Measurements from ENCODE around the gene RANBP1. TPM values are rescaled to one million over a fixed set of nuclear protein-coding genes. Genes with fewer than 3 reads are reported as not detected.

RANBP1 gene
- total RNA-seq, 4 donors from 2014 or later = 45.6 to 128 (median 106) TPM

- in situ Hi-C loops (cut with MboI; ENCODE audit: low pct_ligation_motif_present in 1 of 4, low pct_unique_long_range_greater_than_20kb in 1 of 4, low sequenced_read_pairs in 3 of 4) (no loop called here), intact Hi-C loops (cut with DNase I; ENCODE audit: low total_unique reads) (no loop called here)
- H3K27me3 ChIP-seq = no peaks in the 10 kb centered on the region
- H3K27ac ChIP-seq = no peak overlapping the region
- TF ChIP-seq CTCF (IDR thresholded peaks at IDR 0.05) (no peak), POLR2AphosphoS5 (IDR thresholded peaks at IDR 0.05) (no peak), POLR2A (IDR thresholded peaks at IDR 0.05) (no peak), EP300 (IDR thresholded peaks at IDR 0.05; ENCODE audit: low read depth) (no peak)
- H3K4me1 ChIP-seq = peaks cover 12 to 24% (median 15%) of the 10 kb centered on the region in 4 donors
- no peak for DNase-seq
- no peaks in the 10 kb centered on the region for H3K36me3 ChIP-seq
- no peak overlapping the region for H3K4me3 ChIP-seq
- H3K9me3 ChIP-seq = no peaks in the 10 kb centered on the region
- WGBS, 2 donors (ENCODE audit: low coverage in 1 of 2) = 89% methylated on average over 11 of the region's 11 CpGs; no CpG with 5 or more reads in 1 of the 2 donors
These were observed 24.2 kb downstream of the RANBP1 start for GRCh38 chr22:20140107-20140445.

- 93% methylated on average over 17 of the region's 17 CpGs; no CpG with 5 or more reads in 1 of the 2 donors for WGBS, 2 donors (ENCODE audit: low coverage in 1 of 2)
- peaks cover 12 to 19% (median 15%) of the 10 kb centered on the region in 4 donors for H3K4me1 ChIP-seq
- in situ Hi-C loops (cut with MboI; ENCODE audit: low pct_ligation_motif_present in 1 of 4, low pct_unique_long_range_greater_than_20kb in 1 of 4, low sequenced_read_pairs in 3 of 4) (no loop called here), intact Hi-C loops (cut with DNase I; ENCODE audit: low total_unique reads) (no loop called here)
- no peaks in the 10 kb centered on the region for H3K36me3 ChIP-seq
- no peaks in the 10 kb centered on the region for H3K9me3 ChIP-seq
- H3K27me3 ChIP-seq = no peaks in the 10 kb centered on the region
- H3K27ac ChIP-seq = no peak overlapping the region
- H3K4me3 ChIP-seq = no peak overlapping the region
- TF ChIP-seq CTCF (IDR thresholded peaks at IDR 0.05) (no peak), EP300 (IDR thresholded peaks at IDR 0.05; ENCODE audit: low read depth) (no peak), POLR2A (IDR thresholded peaks at IDR 0.05) (no peak), POLR2AphosphoS5 (IDR thresholded peaks at IDR 0.05) (no peak)
- DNase-seq = no peak
These were observed 24.6 kb downstream of the RANBP1 start for GRCh38 chr22:20140521-20140964.

GRCh38 chr22:20141186-20142077 is 25.5 kb downstream of the RANBP1 start:
- H3K36me3 ChIP-seq = no peaks in the 10 kb centered on the region
- intact Hi-C loops (cut with DNase I; ENCODE audit: low total_unique reads) = no loop called here
- WGBS, 2 donors (ENCODE audit: low coverage in 1 of 2) = 95% methylated on average over 17 of the region's 22 CpGs; no CpG with 5 or more reads in 1 of the 2 donors
- no peaks in the 10 kb centered on the region for H3K27me3 ChIP-seq
- no peaks in the 10 kb centered on the region for H3K9me3 ChIP-seq
- in situ Hi-C loops (cut with MboI; ENCODE audit: low pct_ligation_motif_present in 1 of 4, low pct_unique_long_range_greater_than_20kb in 1 of 4, low sequenced_read_pairs in 3 of 4) = no loop called here
- peaks cover 12 to 16% (median 14%) of the 10 kb centered on the region in 4 donors for H3K4me1 ChIP-seq
- H3K27ac ChIP-seq = no peak overlapping the region
- TF ChIP-seq POLR2A (IDR thresholded peaks at IDR 0.05) (no peak), EP300 (IDR thresholded peaks at IDR 0.05; ENCODE audit: low read depth) (no peak), CTCF (IDR thresholded peaks at IDR 0.05) (no peak), POLR2AphosphoS5 (IDR thresholded peaks at IDR 0.05) (no peak)
- DNase-seq = no peak
- no peak overlapping the region for H3K4me3 ChIP-seq

- peaks cover 2 to 4% (median 4%) of the 10 kb centered on the region in 4 donors for H3K4me1 ChIP-seq
- H3K4me3 ChIP-seq = no peak overlapping the region
- no peaks in the 10 kb centered on the region for H3K9me3 ChIP-seq
- no peak overlapping the region for H3K27ac ChIP-seq
- in situ Hi-C loops (cut with MboI; ENCODE audit: low pct_ligation_motif_present in 1 of 4, low pct_unique_long_range_greater_than_20kb in 1 of 4, low sequenced_read_pairs in 3 of 4) = no loop called here
- no peak for DNase-seq
- no peaks in the 10 kb centered on the region for H3K27me3 ChIP-seq
- intact Hi-C loops (cut with DNase I; ENCODE audit: low total_unique reads) = no loop called here
- WGBS, 2 donors (ENCODE audit: low coverage in 1 of 2) = 93% methylated on average over 60 of the region's 65 CpGs; no CpG with 5 or more reads in 1 of the 2 donors
- TF ChIP-seq POLR2A (IDR thresholded peaks at IDR 0.05) (no peak), EP300 (IDR thresholded peaks at IDR 0.05; ENCODE audit: low read depth) (no peak), POLR2AphosphoS5 (IDR thresholded peaks at IDR 0.05) (no peak), CTCF (IDR thresholded peaks at IDR 0.05) (no peak)
- H3K36me3 ChIP-seq = no peaks in the 10 kb centered on the region
These were observed 27.1 kb downstream of the RANBP1 start for GRCh38 chr22:20142711-20143621.

Data from transverse colon (tissue), 4 donors.